Measurements from ENCODE around the gene SPECC1L. TPM values are rescaled to one million over a fixed set of nuclear protein-coding genes. Genes with fewer than 3 reads are reported as not detected.

The SPECC1L gene
- total and polyA plus RNA-seq, 2 of the 8 experiments (the other 6 are each of a cell fraction or from before 2014, with no cell fraction given): 15.7 to 61.6 TPM

GRCh38 chr22:24359452-24360120, 89.0 kb downstream of the SPECC1L start:
- Histone ChIP-seq H4K8ac (ENCODE audit: extremely low read depth, insufficient read depth, low read length) (no peak overlapping the region), H3K4me1 (replicated peaks in 1 of 4; ENCODE audit: control insufficient read depth in 3 of 4, insufficient read depth in 4 of 4, low read length in 3 of 4) (no peaks in the 10 kb centered on the region), H3K9me3 (ENCODE audit: insufficient read depth in 2 of 2, low read depth in 1 of 2, low read length in 1 of 2) (no peaks in the 10 kb centered on the region), H3K4ac (replicated peaks; ENCODE audit: insufficient read length, low read depth, low read length) (no peak overlapping the region), H3K4me3 (ENCODE audit: extremely low read depth in 1 of 4, insufficient read depth in 2 of 4, low read depth in 3 of 4, low read length in 4 of 4) (no peak overlapping the region), H3K79me1 (ENCODE audit: low read depth, low read length) (no peaks in the 10 kb centered on the region), H3K79me2 (ENCODE audit: control insufficient read depth in 1 of 2, insufficient read depth in 2 of 2, low read length in 2 of 2) (no peaks in the 10 kb centered on the region), H3K56ac (replicated peaks; ENCODE audit: insufficient read length, low read depth, low read length) (no peak overlapping the region), H2BK20ac (ENCODE audit: low read length) (no peak overlapping the region), H2BK5ac (ENCODE audit: low read depth, low read length) (no peak overlapping the region), H4K91ac (replicated peaks; ENCODE audit: insufficient read length, low read length) (no peak overlapping the region), H2AFZ (ENCODE audit: low read length) (no peak overlapping the region), H2BK120ac (replicated peaks; ENCODE audit: low read depth, low read length) (no peak overlapping the region), H4K20me1 (replicated peaks in 1 of 2; ENCODE audit: control insufficient read depth in 1 of 2, insufficient read depth in 2 of 2, low read length in 2 of 2) (no peaks in the 10 kb centered on the region), H2AK5ac (ENCODE audit: low read depth, low read length) (no peak overlapping the region), H3K27me3 (replicated peaks in 1 of 4; ENCODE audit: control insufficient read depth in 3 of 4, extremely low read depth in 1 of 4, insufficient read depth in 3 of 4, low read length in 3 of 4) (no peaks in the 10 kb centered on the region), H3K23me2 (ENCODE audit: low read depth, low read length) (no peaks in the 10 kb centered on the region), H4K5ac (ENCODE audit: insufficient read length, low read depth, low read length) (no peak overlapping the region), H3K14ac (ENCODE audit: insufficient read length) (no peak overlapping the region), H2BK12ac (ENCODE audit: low read depth, low read length) (no peak overlapping the region), H3K27ac (ENCODE audit: low read depth, low read length) (no peak overlapping the region), H3K4me2 (ENCODE audit: insufficient read depth in 1 of 2, low read depth in 2 of 2, low read length in 2 of 2) (no peak overlapping the region), H3K18ac (ENCODE audit: extremely low read depth, low read length) (no peak overlapping the region), H3K36me3 (ENCODE audit: control insufficient read depth in 2 of 4, insufficient read depth in 4 of 4, low read length in 3 of 4) (peaks cover 0 to 31% (median 7%) of the 10 kb centered on the region in 4 experiments; a peak in 5 of 8 replicates), H3K23ac (ENCODE audit: insufficient read length) (no peak overlapping the region), H2BK15ac (ENCODE audit: low read length) (no peak overlapping the region), H3K9ac (replicated peaks in 1 of 4; ENCODE audit: extremely low read depth in 1 of 4, low read depth in 3 of 4, low read length in 3 of 4) (no peak overlapping the region)
- ChIA-PET CTCF (ENCODE audit: partially characterized antibody) (no interaction called here), POLR2A (ENCODE audit: partially characterized antibody) (no interaction called here)
- no peak for TF ChIP-seq SIN3A (conservative IDR thresholded peaks at IDR 0.05 in 1 of 2, IDR thresholded peaks at IDR 0.05 in 1 of 2; ENCODE audit: low read depth in 1 of 2, low read length in 2 of 2)
- TF ChIP-seq CHD2 (IDR thresholded peaks at IDR 0.05; ENCODE audit: low read length): no peak
- no peak for TF ChIP-seq CREB1 (IDR thresholded peaks at IDR 0.05)
- no peak for TF ChIP-seq ASH2L (IDR thresholded peaks at IDR 0.05; ENCODE audit: low read length)
- no peak for TF ChIP-seq SRF (IDR thresholded peaks at IDR 0.05; ENCODE audit: low read depth, low read length)
- DNase-seq (ENCODE audit: low read depth in 1 of 2, low spot score in 2 of 2) (no peak), FAIRE-seq (no peak)
- WGBS, 2 experiments (ENCODE audit: extremely low coverage in 1 of 2, insufficient coverage in 1 of 2, insufficient read length in 1 of 2, insufficient replicate concordance in 2 of 2, low coverage in 1 of 2, low lambda C conversion rate in 2 of 2, missing lambda C conversion rate in 1 of 2): 96% methylated on average over 5 of the region's 5 CpGs; no CpG with 5 or more reads in 1 of the 2 experiments
